Sigmoid colon (tissue), 4 donors: ENCODE data around the gene SMYD4.

Experiments used
- CTCF ChIP-seq, 4 experiments: fragments of 450-650 bp in 3 of 4; fragments of 200-600 bp in 1 of 4; IDR thresholded peaks; one replicate each; pipeline ENCODE4 v1.5.1; 2016 to 2019; ENCODE audit warnings: antibody characterized with exemption in 4 of 4, mild to moderate bottlenecking in 3 of 4, moderate library complexity in 2 of 4
- EP300 ChIP-seq, 4 donors: sonication (generic); formaldehyde crosslinking; IDR thresholded peaks; one replicate each; pipeline ENCODE4 v1.6.1; 2017; ENCODE audit warnings: antibody characterized with exemption in 4 of 4
- POLR2A ChIP-seq, 2 donors: fragments of 450-650 bp; IDR thresholded peaks; one replicate each; pipeline ENCODE4 v1.6.1; 2016; ENCODE audit warnings: antibody characterized with exemption in 2 of 2, mild to moderate bottlenecking in 2 of 2, moderate library complexity in 2 of 2
- POLR2AphosphoS5 ChIP-seq, 4 donors: sonication (generic); formaldehyde crosslinking; IDR thresholded peaks; one replicate each; pipeline ENCODE4 v1.6.1; 2017; ENCODE audit warnings: antibody characterized with exemption in 4 of 4

- TF ChIP-seq POLR2AphosphoS5 (IDR thresholded peaks at IDR 0.05) (no peak), CTCF (IDR thresholded peaks at IDR 0.05) (no peak), POLR2A (IDR thresholded peaks at IDR 0.05) (no peak), EP300 (IDR thresholded peaks at IDR 0.05) (no peak)
Observed at GRCh38 chr17:1753767-1754429, 75.8 kb downstream of the SMYD4 start.
